Measurements from ENCODE around the gene DDX49. TPM values are rescaled to one million over a fixed set of nuclear protein-coding genes. Genes with fewer than 3 reads are reported as not detected.

The DDX49 gene
- total and polyA plus RNA-seq, 2 donors from 2014 or later = 39.5 to 40.6 TPM

Other genes with a start within 250 kb of the DDX49 start
- gene CRTC1, start 236.0 kb upstream of the DDX49 start, total RNA-seq = 26.8 TPM
- gene CRTC1, start 236.0 kb upstream of the DDX49 start, polyA plus RNA-seq (ENCODE audit: insufficient read depth, low read depth, low replicate concordance) = 10.9 TPM
- gene COMP, start 128.4 kb upstream of the DDX49 start, total RNA-seq = 33.2 TPM
- gene COMP, start 128.4 kb upstream of the DDX49 start, polyA plus RNA-seq (ENCODE audit: insufficient read depth, low read depth, low replicate concordance) = 1.8 TPM
- gene UPF1, start 87.8 kb upstream of the DDX49 start, total RNA-seq = 70.1 TPM
- gene UPF1, start 87.8 kb upstream of the DDX49 start, polyA plus RNA-seq (ENCODE audit: insufficient read depth, low read depth, low replicate concordance) = 34.2 TPM
- 0.50 TPM for gene CERS1, start 23.6 kb upstream of the DDX49 start, total RNA-seq
- gene CERS1, start 23.6 kb upstream of the DDX49 start, polyA plus RNA-seq (ENCODE audit: insufficient read depth, low read depth, low replicate concordance) = not detected
- gene COPE, start 328 bp upstream of the DDX49 start, total RNA-seq = 166 TPM
- 263 TPM for gene COPE, start 328 bp upstream of the DDX49 start, polyA plus RNA-seq (ENCODE audit: insufficient read depth, low read depth, low replicate concordance)
- gene HOMER3, start 21.5 kb downstream of the DDX49 start, total RNA-seq = 34.3 TPM
- 53.1 TPM for gene HOMER3, start 21.5 kb downstream of the DDX49 start, polyA plus RNA-seq (ENCODE audit: insufficient read depth, low read depth, low replicate concordance)
- gene SUGP2, start 113.8 kb downstream of the DDX49 start, total RNA-seq = 74.1 TPM
- 47.5 TPM for gene SUGP2, start 113.8 kb downstream of the DDX49 start, polyA plus RNA-seq (ENCODE audit: insufficient read depth, low read depth, low replicate concordance)
- 23.0 TPM for gene ARMC6, start 113.9 kb downstream of the DDX49 start, total RNA-seq
- 24.6 TPM for gene ARMC6, start 113.9 kb downstream of the DDX49 start, polyA plus RNA-seq (ENCODE audit: insufficient read depth, low read depth, low replicate concordance)
- 9.7 TPM for gene SLC25A42, start 144.3 kb downstream of the DDX49 start, total RNA-seq
- gene SLC25A42, start 144.3 kb downstream of the DDX49 start, polyA plus RNA-seq (ENCODE audit: insufficient read depth, low read depth, low replicate concordance) = 70.7 TPM
- gene TMEM161A, start 218.8 kb downstream of the DDX49 start, total RNA-seq = 23.9 TPM
- 37.1 TPM for gene TMEM161A, start 218.8 kb downstream of the DDX49 start, polyA plus RNA-seq (ENCODE audit: insufficient read depth, low read depth, low replicate concordance)